Lower leg skin (tissue), 4 donors: ENCODE measurements around the gene MRPL10. TPM values are rescaled to one million over a fixed set of nuclear protein-coding genes. Genes with fewer than 3 reads are reported as not detected.

Experiments used
- DNase-seq, 2 donors: peaks; one replicate each; pipeline ENCODE4 v3.0.0-alpha.2; 2019; ENCODE audit warnings: low spot score in 2 of 2
- H3K4me3 ChIP-seq: fragments of 200-600 bp; sonication (generic); 2 replicates; pipeline ENCODE4 v1.5.1; 2017; ENCODE audit warnings: mild to moderate bottlenecking, low read depth; ENCODE audit not compliant: poor library complexity, severe bottlenecking
- CTCF ChIP-seq, 3 donors: fragments of 450-650 bp; IDR thresholded peaks; one replicate each; pipeline ENCODE4 v1.5.1; 2016; ENCODE audit warnings: antibody characterized with exemption in 3 of 3, mild to moderate bottlenecking in 3 of 3, moderate library complexity in 2 of 3
- POLR2A ChIP-seq, 2 donors: fragments of 450-650 bp; IDR thresholded peaks; one replicate each; pipeline ENCODE4 v1.6.1; 2016 to 2017; ENCODE audit warnings: antibody characterized with exemption in 2 of 2, mild to moderate bottlenecking in 1 of 2, moderate library complexity in 1 of 2
- WGBS, 2 donors: methylation state at CpG; one replicate each; pipeline ENCODE4 v1.1.5; 2018; 5-methylcytosine and 5-hydroxymethylcytosine counted together
- intact Hi-C: fragments of 100-400 bp; cut with DNase I; formaldehyde crosslinking; loops from one replicate; pipeline ENCODE4 v1.15.0; 2023; ENCODE audit warnings: low total_unique reads
- total RNA-seq, 4 donors: library from RNA; depleted of rRNA; stranded (reverse); fragments of >200 nt; gene quantifications; one replicate each; pipeline ENCODE4 v1.1.0, GENCODE V29; 2016

Gene MRPL10
- total RNA-seq, 4 donors from 2014 or later: 25.3 to 35.4 (median 30.2) TPM

- no peak for DNase-seq
- whole genome bisulfite sequencing, 2 donors: 29 to 37% methylated on average over 22 to 49 of the region's 71 CpGs
- no peak for TF ChIP-seq CTCF (IDR thresholded peaks at IDR 0.05)
- TF ChIP-seq POLR2A (IDR thresholded peaks at IDR 0.05): no peak
- intact Hi-C loops: loop anchor here (2.0 kb wide), 1 partner anchor 99 kb away; no protein-coding TSS in a partner anchor
- no peak overlapping the region for H3K4me3 ChIP-seq
These were observed 16.2 kb upstream of the MRPL10 start for GRCh38 chr17:47847341-47848197.

GRCh38 chr17:47846716-47847340, 15.5 kb upstream of the MRPL10 start:
- 15 to 28% methylated on average over 31 of the region's 31 CpGs for WGBS, 2 donors
- no peak for TF ChIP-seq CTCF (IDR thresholded peaks at IDR 0.05)
- no peak for TF ChIP-seq POLR2A (IDR thresholded peaks at IDR 0.05)
- H3K4me3 ChIP-seq: no peak overlapping the region
- DNase-seq: no peak
- intact Hi-C loops: no loop called here

- WGBS, 2 donors: 71 to 80% methylated on average over 3 of the region's 3 CpGs
- no peak for TF ChIP-seq POLR2A (IDR thresholded peaks at IDR 0.05)
- no peak for TF ChIP-seq CTCF (IDR thresholded peaks at IDR 0.05)
- intact Hi-C loops: no loop called here
- H3K4me3 ChIP-seq: no peak overlapping the region
- DNase-seq: no peak
These were observed 14.4 kb upstream of the MRPL10 start for GRCh38 chr17:47845716-47846075.

GRCh38 chr17:47844814-47845715, 13.7 kb upstream of the MRPL10 start:
- no peak overlapping the region for H3K4me3 ChIP-seq
- TF ChIP-seq POLR2A (IDR thresholded peaks at IDR 0.05): no peak
- intact Hi-C loops: no loop called here
- 71 to 78% methylated on average over 4 of the region's 4 CpGs for WGBS, 2 donors
- DNase-seq: no peak

DNA sequence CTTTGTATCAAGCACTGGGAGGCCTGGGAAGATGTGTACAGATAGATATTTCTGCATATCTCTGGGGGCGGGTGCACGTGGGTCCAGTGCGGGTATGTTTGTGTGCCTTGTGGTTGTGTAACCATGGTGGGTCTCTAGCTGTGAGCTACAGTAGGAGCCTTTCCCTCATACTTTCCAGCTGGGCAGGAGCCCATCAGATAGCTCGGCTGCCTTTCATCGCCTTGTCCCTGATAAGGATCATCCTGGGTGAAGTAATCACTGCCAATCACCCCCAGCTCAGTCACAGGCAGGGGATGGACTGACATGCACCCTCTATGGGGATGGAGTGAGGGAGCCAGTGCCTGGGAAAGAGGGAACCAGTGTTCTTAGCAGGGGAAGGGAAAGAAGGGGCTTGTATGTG, 12.9 kb upstream of the MRPL10 start:
- DNase-seq: no peak
- intact Hi-C loops: no loop called here
- 62 to 67% methylated on average over 5 of the region's 5 CpGs for WGBS, 2 donors
- TF ChIP-seq CTCF (IDR thresholded peaks at IDR 0.05) (no peak), POLR2A (IDR thresholded peaks at IDR 0.05) (no peak)
- no peak overlapping the region for H3K4me3 ChIP-seq

GRCh38 chr17:47843391-47843730, 12.0 kb upstream of the MRPL10 start:
- whole genome bisulfite sequencing, 2 donors: 20 to 21% methylated on average over 3 to 6 of the region's 6 CpGs
- H3K4me3 ChIP-seq: no peak overlapping the region
- TF ChIP-seq CTCF (IDR thresholded peaks at IDR 0.05): no peak
- TF ChIP-seq POLR2A (IDR thresholded peaks at IDR 0.05): no peak
- intact Hi-C loops: no loop called here
- no peak for DNase-seq
